IPS-20b (cell line): ENCODE results near the gene TBK1.

Experiments used
- H3K27ac ChIP-seq: one replicate; pipeline ENCODE4 v1.5.1; 2013; ENCODE audit warnings: low read length
- H3K27me3 ChIP-seq: 2 replicates; pipeline ENCODE4 v1.6.1; 2013; ENCODE audit warnings: mild to moderate bottlenecking, low read length, inconsistent platforms; ENCODE audit not compliant: insufficient read depth
- H3K36me3 ChIP-seq: 2 replicates; pipeline ENCODE4 v1.6.1; 2013; ENCODE audit warnings: low read depth, mild to moderate bottlenecking, inconsistent platforms, low read length, moderate library complexity; ENCODE audit not compliant: insufficient read depth
- H3K4me1 ChIP-seq: 2 replicates; pipeline ENCODE4 v1.6.1; 2013; ENCODE audit warnings: mild to moderate bottlenecking, control low read depth, inconsistent platforms, low read length, moderate library complexity; ENCODE audit not compliant: insufficient read depth
- H3K4me3 ChIP-seq: 2 replicates; pipeline ENCODE4 v1.5.1; 2013; ENCODE audit warnings: mild to moderate bottlenecking, low read length, inconsistent platforms
- H3K9ac ChIP-seq: 2 replicates; pipeline ENCODE4 v1.6.1; 2013; ENCODE audit warnings: low read depth, mild to moderate bottlenecking, inconsistent platforms, low read length, moderate library complexity
- H3K9me3 ChIP-seq: 2 replicates; pipeline ENCODE4 v1.6.1; 2013; ENCODE audit warnings: mild to moderate bottlenecking, low read depth, low read length, inconsistent platforms; ENCODE audit not compliant: insufficient read depth

The TBK1 gene

GRCh38 chr12:64427988-64428387 lies 23.9 kb upstream of the TBK1 start:
- Histone ChIP-seq H3K9ac (no peak overlapping the region), H3K4me3 (no peak overlapping the region), H3K27me3 (no peaks in the 10 kb centered on the region), H3K36me3 (peaks cover 100% of the 10 kb centered on the region), H3K9me3 (no peaks in the 10 kb centered on the region), H3K27ac (no peak overlapping the region), H3K4me1 (no peaks in the 10 kb centered on the region)

- Histone ChIP-seq H3K36me3 (peaks cover 100% of the 10 kb centered on the region), H3K27ac (no peak overlapping the region), H3K4me1 (no peaks in the 10 kb centered on the region), H3K9me3 (no peaks in the 10 kb centered on the region), H3K27me3 (no peaks in the 10 kb centered on the region), H3K9ac (no peak overlapping the region), H3K4me3 (no peak overlapping the region)
Measured at GRCh38 chr12:64428956-64429355, 23.0 kb upstream of the TBK1 start.

GRCh38 chr12:64430886-64431285 lies 21.0 kb upstream of the TBK1 start:
- H3K36me3 ChIP-seq: peaks cover 99% of the 10 kb centered on the region
- H3K4me1 ChIP-seq: no peaks in the 10 kb centered on the region
- no peaks in the 10 kb centered on the region for H3K9me3 ChIP-seq
- no peaks in the 10 kb centered on the region for H3K27me3 ChIP-seq
- no peak overlapping the region for H3K9ac ChIP-seq
- no peak overlapping the region for H3K27ac ChIP-seq
- no peak overlapping the region for H3K4me3 ChIP-seq

- Histone ChIP-seq H3K4me3 (no peak overlapping the region), H3K27me3 (no peaks in the 10 kb centered on the region), H3K27ac (no peak overlapping the region), H3K4me1 (no peaks in the 10 kb centered on the region), H3K9me3 (no peaks in the 10 kb centered on the region), H3K36me3 (peaks cover 99% of the 10 kb centered on the region), H3K9ac (no peak overlapping the region)
Measured at GRCh38 chr12:64431791-64432190, 20.1 kb upstream of the TBK1 start.

GRCh38 chr12:64433915-64434314 lies 18.0 kb upstream of the TBK1 start:
- no peaks in the 10 kb centered on the region for H3K27me3 ChIP-seq
- H3K27ac ChIP-seq: no peak overlapping the region
- no peaks in the 10 kb centered on the region for H3K4me1 ChIP-seq
- H3K4me3 ChIP-seq: no peak overlapping the region
- H3K36me3 ChIP-seq: peaks cover 99% of the 10 kb centered on the region
- H3K9ac ChIP-seq: no peak overlapping the region
- no peaks in the 10 kb centered on the region for H3K9me3 ChIP-seq

GRCh38 chr12:64440100-64440499 lies 11.8 kb upstream of the TBK1 start:
- H3K36me3 ChIP-seq: peaks cover 99% of the 10 kb centered on the region
- no peak overlapping the region for H3K4me3 ChIP-seq
- H3K27me3 ChIP-seq: no peaks in the 10 kb centered on the region
- H3K9me3 ChIP-seq: no peaks in the 10 kb centered on the region
- no peaks in the 10 kb centered on the region for H3K4me1 ChIP-seq
- no peak overlapping the region for H3K27ac ChIP-seq
- H3K9ac ChIP-seq: no peak overlapping the region

- H3K4me1 ChIP-seq: 0 out of 2 replicates have a peak, but pooled peaks cover 2% of the 10 kb centered on the region
- peaks cover 88% of the 10 kb centered on the region for H3K36me3 ChIP-seq
- H3K4me3 ChIP-seq: no peak overlapping the region
Measured at GRCh38 chr12:64445490-64445889, 6.4 kb upstream of the TBK1 start.

GRCh38 chr12:64446295-64446694 lies 5.6 kb upstream of the TBK1 start:
- H3K4me1 ChIP-seq: 0 out of 2 replicates have a peak, but pooled peaks cover 5% of the 10 kb centered on the region
- H3K9ac ChIP-seq: no peak overlapping the region
- H3K4me3 ChIP-seq: no peak overlapping the region
- no peaks in the 10 kb centered on the region for H3K9me3 ChIP-seq
- H3K27me3 ChIP-seq: no peaks in the 10 kb centered on the region
- H3K27ac ChIP-seq: no peak overlapping the region
- peaks cover 80% of the 10 kb centered on the region for H3K36me3 ChIP-seq

More at GRCh38 chr12:64445490-64445889, 6.4 kb upstream of the TBK1 start:
- no peak overlapping the region for H3K9ac ChIP-seq
- H3K9me3 ChIP-seq: no peaks in the 10 kb centered on the region
- H3K27ac ChIP-seq: no peak overlapping the region
- no peaks in the 10 kb centered on the region for H3K27me3 ChIP-seq

- no peaks in the 10 kb centered on the region for H3K27me3 ChIP-seq
- H3K4me1 ChIP-seq: peaks cover 5% of the 10 kb centered on the region; the same call in 1 of the 2 replicates
- H3K9me3 ChIP-seq: no peaks in the 10 kb centered on the region
- no peak overlapping the region for H3K27ac ChIP-seq
- H3K36me3 ChIP-seq: peaks cover 41% of the 10 kb centered on the region
- peak overlapping the region; percentile 82; the same call in 1 of the 2 replicates for H3K9ac ChIP-seq
- peak overlapping the region; percentile 79; the same call in 1 of the 2 replicates for H3K4me3 ChIP-seq
Measured at GRCh38 chr12:64450057-64450640, 1.8 kb upstream of the TBK1 start.

- Histone ChIP-seq H3K36me3 (peaks cover 38% of the 10 kb centered on the region), H3K9me3 (no peaks in the 10 kb centered on the region), H3K4me3 (peak overlapping the region; percentile 79), H3K27ac (no peak overlapping the region), H3K9ac (peak overlapping the region; percentile 82; the same call in 1 of the 2 replicates), H3K27me3 (no peaks in the 10 kb centered on the region), H3K4me1 (peaks cover 5% of the 10 kb centered on the region; the same call in 1 of the 2 replicates)
Measured at GRCh38 chr12:64450711-64451486, 1.0 kb upstream of the TBK1 start.

- H3K4me1 ChIP-seq: peaks cover 5% of the 10 kb centered on the region; the same call in 1 of the 2 replicates
- peaks cover 33% of the 10 kb centered on the region for H3K36me3 ChIP-seq
- peak overlapping the region; percentile 79 for H3K4me3 ChIP-seq
- peak overlapping the region; percentile 82; the same call in 1 of the 2 replicates for H3K9ac ChIP-seq
- H3K27me3 ChIP-seq: no peaks in the 10 kb centered on the region
- H3K9me3 ChIP-seq: no peaks in the 10 kb centered on the region
- peak overlapping the region; percentile 69 for H3K27ac ChIP-seq
Measured at GRCh38 chr12:64452559-64453329, 824 bp downstream of the TBK1 start.
